NK-92 treated with Interleukin-12 subunit alpha and Interleukin-12 subunit beta, amount 100 ng/mL, for 24 hours (cell line): ENCODE results near the gene DMRT2.

Experiments
- DNase-seq: peaks from one replicate; lab custom pipeline; 2025; lab: John Stamatoyannopoulos, UW

Gene DMRT2

DNA sequence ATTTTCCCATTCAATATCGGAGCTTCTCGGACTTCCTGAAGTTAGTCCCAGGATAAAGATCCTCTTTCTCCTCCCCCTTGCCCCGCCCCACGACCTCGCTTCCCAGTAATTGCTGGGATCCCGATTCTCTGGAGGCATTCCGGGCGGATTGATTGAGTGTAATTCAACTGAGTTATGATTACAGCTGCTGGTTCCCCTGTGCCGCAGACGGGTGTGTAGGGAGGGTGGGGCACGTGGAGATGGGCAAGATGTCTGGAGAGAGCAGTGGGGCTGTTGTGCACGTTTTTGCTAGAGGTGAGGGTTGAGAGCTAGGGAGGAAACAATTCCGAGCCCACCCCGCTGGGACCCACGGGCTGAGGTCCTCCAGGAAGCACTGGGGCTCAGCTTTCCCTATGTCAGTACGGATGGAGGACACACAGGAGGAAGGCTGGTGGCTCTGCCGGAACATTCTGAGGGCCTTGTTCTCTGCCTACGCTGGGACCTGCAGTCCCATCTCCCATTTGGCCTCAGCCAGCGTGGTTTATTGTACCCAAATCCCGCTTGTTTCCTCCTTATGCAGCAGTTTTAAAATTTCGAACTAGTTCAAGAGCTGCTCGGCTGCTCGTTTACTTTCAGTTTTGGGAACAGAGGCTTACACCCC lies 2.4 kb upstream of the DMRT2 start:
- no peak for DNase-seq

DNA sequence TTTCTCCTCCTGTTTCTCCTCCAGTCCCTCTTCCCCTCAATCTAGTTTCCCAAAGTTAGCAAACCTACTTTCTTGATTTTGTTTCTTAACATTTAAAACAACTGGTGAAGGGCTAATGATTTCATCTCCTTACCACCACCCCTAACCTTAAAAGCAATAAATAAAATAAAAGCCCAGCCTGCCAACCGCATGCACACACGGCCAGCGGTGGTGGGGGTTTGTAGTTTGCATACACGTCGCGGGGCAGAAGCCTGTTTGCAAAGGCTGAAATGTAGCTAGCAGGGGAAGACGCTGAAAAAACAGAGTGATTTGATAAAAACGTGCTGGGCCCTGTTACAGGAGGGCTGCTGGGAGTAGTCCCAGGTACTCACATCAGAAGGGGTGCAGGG lies 1.9 kb upstream of the DMRT2 start:
- no peak for DNase-seq

DNA sequence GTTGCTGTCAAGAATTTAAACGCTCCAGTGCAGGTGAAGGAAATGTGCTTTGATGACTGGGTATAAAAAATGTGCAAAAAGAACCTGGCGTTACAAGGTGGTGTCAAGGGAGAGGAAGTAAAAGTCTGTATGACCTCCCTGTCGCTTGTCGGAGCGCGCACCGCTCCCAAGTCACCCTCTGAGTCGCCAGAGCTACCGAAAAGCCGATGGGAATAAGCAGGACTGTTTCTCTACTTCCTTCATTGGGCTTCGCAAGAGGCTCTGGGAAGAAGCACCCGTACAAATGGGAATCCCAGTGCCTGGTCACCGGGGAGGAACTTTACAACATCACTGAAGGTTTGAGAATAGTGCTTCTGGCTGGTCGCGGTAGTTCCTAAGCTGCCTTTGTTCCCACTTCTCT lies 1.3 kb upstream of the DMRT2 start:
- no peak for DNase-seq

DNA sequence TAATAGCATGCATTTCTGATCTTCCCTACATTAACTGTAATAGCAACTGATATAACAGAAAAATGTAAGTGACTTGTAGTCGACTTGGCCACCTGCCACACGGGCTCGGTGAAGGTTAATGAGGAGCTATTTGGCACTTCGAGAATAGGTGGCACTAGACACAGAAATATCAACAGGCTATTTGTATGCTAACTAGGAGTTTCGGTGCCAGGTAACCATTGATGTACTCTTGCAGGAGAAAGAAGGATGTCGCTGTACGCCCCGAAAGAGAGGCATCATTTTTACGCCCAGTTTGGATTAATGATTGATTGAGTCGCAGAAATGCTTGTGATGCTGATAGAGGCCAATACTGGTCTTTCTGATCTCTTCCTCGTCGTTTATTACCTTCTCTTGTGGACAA lies 516 bp upstream of the DMRT2 start:
- DNase-seq: no peak

DNA sequence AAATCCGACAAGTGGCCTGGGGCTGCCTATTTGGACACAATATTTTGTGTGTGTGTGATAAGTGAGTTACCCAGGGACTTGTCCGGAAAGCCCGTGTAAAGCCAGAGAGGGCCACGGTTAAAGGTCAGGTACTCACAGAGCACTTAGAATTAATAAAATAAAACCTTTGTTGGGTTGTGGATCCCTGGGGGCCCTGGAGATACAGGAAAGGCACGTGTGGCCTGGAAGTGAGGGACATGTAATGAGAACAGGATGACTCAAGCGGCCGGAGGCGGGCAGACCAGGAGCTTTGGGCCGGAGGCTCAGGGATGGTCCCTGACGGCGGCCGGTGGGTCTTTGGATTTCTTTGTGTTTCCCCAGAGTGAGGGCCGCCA lies 1.0 kb downstream of the DMRT2 start:
- no peak for DNase-seq

DNA sequence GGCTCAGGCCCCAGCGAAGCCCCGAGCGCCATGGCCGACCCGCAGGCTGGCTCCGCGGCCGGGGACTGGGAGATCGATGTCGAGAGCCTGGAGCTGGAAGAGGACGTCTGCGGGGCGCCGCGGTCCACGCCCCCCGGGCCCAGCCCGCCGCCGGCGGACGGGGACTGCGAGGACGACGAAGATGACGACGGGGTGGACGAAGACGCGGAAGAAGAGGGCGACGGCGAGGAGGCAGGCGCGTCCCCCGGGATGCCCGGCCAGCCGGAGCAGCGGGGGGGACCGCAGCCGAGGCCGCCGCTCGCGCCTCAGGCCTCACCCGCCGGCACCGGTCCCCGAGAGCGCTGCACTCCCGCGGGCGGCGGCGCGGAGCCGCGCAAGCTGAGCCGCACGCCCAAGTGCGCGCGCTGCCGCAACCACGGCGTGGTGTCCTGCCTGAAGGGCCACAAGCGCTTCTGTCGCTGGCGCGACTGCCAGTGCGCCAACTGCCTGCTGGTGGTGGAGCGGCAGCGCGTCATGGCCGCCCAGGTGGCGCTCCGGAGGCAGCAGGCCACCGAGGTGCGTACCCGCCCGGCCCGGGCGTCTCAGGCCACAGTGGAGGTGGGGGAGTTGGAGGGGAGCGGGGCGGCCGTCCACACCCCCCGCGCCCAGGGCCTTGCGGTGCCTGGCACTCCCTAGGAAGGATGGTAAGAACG lies 1.6 kb downstream of the DMRT2 start:
- no peak for DNase-seq

DNA sequence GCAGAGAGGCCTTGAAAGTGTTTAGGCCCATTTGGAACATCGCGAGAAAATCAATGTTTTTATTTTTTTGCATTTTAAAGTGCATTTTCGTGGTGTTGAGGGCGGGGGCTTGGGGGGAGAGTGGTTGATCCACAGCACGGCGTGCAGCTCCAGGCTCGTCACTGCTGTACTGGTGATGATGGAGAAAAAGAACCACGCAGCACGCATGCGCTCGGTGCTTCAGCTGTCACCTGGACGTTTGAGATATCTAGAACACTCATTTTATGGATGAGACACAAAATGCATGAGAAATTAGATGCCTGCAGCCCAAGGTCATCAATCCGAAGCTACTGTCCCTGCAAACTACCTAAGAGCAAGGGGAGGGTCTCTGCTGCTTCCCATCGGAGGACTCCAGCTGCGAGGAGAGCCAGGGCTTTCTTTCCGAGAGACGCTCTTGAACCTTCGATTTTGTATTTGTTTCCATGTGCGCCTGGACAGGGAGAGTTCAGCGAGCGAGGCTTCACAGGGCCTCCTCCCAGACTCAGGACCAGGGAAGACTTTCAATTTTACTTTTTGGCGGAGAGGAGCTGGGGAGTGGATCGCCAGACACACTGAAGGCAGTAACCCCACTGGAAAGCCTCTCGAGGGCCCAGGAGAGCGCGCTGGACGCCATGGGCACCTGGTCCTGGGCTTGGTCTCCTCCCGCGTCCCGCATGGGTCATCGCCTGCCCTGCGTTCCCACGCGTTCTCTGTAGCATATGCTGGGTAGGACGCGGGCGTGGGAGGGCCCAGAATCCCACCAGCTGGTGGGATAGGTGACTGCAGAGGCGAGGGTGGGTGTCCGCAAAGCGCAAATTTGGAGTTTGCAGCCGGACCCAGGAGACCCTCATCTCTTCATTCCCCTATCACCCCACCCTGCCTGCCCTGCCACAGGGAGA lies 2.5 kb downstream of the DMRT2 start:
- DNase-seq: no peak

DNA sequence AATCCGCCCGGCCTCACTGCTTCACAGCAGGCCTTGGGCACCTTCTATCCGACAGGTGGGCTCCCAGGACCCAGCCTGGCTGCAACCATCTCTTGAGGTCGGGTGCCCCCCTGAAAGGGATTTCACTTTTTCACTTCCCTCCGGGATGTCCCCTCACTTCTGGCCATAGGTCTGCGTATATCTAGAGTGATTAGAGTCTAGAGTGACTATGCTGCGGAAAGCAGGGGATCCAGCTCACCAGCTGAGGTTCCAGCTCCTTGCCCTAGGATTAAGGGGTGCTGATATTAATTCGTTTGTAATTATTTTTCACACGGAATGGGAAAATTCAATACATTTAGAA lies 3.1 kb downstream of the DMRT2 start:
- no peak for DNase-seq

DNA sequence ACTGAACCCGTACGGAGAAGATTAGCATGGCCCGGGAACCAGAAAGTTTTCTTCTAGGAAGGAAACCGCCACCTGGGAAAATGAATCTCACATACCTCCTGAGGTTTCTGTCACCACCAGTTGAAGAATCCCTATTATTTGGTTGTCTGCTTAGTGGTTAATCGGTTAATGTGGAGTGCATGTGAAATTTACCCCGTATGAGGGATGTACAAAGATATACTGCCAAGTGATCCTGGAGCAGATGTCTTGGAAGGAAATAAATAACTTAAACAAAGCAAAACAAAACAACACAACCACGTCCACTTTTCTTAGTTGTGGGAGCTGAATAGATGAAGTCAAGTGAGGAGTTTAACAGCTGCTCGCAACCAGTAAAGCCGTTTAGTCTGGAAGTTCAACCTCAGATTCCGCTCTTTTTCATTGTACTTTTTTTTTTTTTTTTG lies 3.8 kb downstream of the DMRT2 start:
- no peak for DNase-seq

DNA sequence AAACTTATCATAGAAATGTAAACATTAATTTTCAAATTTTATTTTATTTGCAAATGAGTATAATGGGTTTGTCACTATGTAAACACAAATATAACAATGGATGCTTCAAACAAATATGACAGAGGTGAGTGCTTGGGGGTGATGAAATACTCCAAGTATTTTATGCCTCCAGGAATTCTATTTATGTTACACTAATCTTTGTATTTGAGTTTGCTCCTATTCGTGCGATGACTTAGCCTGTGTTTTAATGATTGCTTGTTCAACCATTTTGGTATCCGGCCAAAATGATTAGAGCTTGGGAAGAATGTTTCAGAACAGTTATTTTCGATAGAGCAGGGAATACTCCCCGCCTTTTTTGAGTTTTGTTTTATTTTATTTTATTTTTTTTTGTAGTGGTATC lies 5.0 kb downstream of the DMRT2 start:
- DNase-seq: no peak

DNA sequence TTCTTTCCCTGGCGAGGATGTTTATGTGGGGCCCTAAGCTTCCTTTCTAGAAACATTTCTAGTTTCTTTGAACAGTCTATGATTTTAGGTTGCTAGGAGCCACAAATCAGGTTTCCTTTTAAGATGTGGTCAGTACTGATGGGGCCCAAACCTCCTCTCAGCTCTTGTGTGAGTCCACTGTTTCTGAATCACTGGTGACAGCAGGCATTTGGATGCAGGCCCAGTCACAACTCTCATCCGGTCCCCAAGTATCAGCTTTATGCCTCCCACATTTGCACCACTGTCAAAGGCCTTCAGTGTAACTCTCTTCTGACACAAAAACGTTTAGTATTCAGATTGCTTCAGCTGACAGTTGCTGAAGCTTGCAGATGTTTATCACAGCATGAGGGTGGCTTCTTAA lies 7.8 kb downstream of the DMRT2 start:
- peak; percentile 48 for DNase-seq

DNA sequence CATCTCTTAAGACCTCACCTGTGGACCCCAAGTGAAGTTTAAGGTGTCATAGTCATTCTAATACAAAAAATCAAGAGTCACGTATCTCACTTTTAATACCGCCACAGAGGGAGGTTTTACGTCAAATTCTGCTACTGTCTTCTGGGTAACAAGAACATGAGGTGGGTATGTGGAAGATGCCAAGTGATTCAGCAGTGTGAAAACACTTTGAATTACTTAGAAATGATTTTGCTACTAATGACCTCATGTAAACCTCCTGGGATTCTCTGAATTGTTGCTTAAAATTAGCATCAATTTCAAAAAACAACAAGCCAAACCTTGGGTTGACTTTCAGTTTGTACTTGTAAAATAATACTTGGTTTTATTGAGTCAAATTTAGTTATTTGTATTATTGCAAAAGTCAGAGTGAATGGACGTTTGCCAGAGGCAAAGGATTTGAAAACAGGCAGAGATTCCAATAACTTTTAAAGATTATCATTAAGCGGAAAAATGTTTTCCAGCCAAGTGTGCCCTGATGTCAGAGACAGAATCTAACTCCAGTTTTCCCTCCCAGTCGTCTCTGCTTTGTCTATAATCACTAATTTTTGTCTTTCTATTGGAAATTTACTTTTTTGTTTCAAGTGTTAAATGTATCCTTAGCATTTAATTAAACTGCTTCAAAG lies 8.8 kb downstream of the DMRT2 start:
- DNase-seq: no peak

DNA sequence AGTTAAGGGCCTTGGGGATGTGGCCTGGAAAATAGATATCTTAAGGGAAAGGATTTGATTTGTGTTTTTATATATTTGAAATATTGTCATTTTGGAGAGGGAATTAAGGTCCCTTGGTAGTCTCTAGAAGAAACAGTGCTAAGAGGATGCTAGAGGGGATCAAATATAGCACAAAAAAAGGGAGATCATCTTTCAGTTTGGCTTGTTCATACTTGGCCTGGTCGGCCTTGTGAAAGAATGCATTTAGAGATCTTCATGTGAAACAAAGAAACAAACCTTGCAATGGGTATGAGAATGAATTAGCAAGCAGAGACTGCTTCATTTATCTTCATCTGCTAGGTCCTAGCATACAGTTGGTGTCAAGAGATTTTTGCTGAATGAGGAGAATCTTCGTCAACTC lies 15.0 kb downstream of the DMRT2 start:
- no peak for DNase-seq

DNA sequence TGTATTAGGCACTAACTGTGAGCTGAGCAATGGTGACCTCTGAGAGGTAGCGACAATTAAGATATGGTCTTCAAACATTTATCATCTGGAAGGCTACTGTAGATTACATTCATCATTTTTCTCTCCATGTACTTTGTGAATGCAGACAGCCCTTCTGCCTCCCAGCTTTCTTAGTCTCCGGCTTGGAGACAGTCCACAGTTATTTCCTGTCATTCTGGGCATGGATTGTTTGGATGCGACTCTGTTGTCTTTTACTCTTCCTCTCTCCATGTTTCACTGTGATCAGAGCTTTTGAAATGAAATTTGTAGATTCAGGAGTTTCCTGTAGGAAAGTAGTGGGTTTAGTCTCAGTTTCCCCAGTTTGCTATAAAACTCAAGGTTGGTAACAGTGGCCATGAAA lies 20.5 kb downstream of the DMRT2 start:
- DNase-seq: no peak

DNA sequence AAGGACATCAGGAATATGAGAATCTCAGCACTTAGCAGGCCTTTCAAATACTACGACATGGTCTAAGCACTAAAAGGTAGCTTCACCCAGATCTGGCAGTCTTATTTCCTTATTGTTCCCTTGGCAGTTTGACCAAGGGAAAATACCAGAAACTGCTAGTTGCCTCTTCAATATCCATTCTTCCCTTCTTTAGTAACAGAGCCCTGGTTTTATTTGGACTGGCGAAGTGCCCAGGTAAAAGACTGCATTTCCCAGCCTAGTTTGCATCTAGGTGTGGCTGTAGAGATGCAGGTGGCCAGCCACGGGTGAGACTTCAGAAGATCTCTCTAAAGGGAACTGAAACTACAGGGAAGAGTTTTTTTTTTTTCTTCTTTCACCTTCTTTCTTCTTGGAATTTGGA lies 21.6 kb downstream of the DMRT2 start:
- DNase-seq: no peak

DNA sequence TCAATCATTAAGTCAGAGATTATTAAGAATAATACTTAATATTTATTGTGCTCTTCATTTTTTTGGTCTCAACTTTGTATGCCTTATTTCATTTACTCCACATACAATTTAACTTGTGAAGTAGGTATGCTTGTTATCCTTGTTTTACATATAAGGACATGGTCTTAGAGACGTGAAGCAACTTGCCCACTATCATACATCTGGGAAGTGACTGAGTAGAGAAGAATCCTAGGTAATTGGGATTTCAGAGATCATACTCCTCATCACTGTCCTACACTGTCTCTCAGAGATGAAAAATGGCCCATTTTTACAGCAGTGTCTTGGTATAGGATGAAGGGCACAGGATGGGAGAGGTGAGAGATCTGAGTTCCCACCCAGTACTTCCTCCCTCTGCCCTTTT lies 23.3 kb downstream of the DMRT2 start:
- no peak for DNase-seq

DNA sequence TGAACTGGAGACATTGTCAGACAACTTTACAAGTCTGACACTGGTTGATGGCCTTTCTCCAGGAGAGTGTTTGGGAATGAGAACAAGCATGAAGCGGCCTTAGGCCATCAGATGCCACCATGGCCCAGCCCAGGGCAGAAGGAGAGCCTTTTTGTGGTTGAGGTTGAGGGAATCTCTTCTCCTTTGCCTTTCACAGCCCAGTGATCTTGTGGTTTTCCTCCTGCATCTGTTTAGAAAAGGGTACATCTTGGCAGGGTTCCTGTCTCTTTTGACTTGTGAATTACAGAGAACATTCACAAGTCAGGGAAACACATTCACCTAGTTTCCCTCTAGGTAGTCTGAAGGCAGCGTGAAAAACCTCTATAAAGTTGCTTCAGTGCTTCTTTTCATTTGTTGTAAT lies 27.5 kb downstream of the DMRT2 start:
- no peak for DNase-seq

DNA sequence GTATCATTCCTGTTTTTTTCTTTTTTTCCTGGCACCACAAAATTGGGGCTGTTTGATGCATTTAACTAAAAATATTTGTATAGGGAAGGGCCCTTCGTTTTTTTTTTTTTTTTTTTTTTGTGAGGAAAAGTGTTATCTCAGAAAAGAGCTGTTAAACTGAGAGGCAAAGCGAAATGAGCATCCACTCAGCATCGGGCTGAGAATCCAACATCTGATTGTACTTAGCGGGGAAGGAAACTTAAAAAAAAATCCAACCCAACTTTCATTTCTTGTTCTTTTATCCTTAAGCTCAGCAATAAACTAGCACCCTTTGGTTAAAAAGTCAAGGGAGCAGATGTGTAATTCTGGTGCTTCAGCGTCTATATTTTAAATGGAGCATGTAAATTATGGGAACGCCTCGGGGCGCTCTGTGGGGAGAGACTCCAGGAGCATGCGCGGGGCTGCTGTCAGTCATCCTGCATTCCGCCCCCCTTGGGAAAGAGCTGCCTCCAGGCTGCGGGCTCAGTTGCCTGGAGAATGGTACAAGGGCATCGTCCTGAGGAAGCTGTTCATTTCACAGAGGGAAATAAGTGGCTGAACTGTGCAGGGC lies 33.3 kb downstream of the DMRT2 start:
- DNase-seq: no peak

DNA sequence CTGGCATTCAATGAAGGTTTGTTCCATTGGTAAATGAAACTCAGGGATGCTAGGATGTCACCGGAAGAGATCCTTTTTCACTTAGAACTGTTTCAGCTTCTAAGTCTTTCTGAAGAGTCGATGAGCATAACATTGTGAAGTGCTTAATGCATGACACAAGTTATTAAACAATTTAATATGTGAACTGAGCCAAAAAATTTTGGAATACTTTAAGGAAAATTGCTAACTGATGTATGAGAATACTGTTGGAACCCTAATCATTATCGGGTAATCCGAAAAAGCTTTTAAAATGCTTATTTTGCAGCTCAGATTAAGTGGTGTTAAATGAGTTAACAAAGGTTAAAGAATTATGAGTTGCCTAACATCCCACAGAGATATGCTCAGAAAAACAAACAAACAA lies 34.9 kb downstream of the DMRT2 start:
- DNase-seq: no peak

DNA sequence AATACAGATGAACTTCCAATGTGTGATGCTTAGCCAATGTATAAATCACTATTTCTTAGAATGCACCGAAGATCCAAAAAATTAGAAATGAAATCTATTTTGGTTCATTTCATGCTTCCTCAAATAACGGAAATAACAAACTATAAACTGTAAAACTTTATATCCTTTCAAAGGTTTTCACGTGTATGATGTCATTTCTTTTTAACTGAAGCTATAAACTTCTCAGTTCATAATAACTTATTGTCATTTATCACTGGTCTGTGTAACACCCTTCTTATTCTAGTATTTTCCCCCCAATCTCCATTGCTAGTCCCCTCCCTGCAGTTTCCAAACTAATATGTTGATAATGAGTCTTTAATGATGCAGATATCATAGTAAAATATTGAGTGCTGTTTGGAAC lies 36.4 kb downstream of the DMRT2 start:
- no peak for DNase-seq

DNA sequence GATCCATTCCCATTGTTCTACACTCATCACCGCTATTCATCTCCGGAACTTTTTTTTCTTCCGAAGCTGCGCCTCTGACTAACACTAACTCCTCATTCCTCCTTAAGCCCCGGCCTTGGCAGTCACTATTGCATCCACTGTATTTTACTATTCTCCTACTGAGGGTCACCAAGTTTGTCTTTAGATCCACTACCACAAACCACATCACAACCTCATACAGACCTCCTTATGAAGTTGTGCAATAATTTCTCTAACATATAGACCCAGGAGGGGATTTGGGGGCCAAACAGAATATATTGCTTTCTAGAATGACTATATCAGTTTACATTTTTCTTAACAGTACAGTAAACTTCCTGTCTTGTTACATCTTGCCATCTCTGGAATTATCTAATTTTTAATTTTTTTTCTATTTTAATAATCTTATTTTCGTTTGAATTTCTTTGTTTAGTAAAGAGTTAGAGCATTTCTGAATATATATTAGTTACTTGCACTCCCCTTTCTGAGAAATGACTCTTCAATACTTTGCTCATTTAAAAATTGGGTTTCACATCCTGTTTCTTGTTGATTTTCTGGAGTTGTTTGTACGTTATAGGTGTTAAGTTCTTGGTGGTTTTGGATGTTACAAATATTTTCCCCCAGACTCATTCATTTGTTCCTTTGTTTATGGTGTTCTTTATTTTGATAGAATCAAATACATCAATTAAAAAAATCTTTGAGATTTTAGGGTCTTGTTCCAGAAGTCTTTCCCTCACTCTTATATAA lies 37.1 kb downstream of the DMRT2 start:
- DNase-seq: no peak

DNA sequence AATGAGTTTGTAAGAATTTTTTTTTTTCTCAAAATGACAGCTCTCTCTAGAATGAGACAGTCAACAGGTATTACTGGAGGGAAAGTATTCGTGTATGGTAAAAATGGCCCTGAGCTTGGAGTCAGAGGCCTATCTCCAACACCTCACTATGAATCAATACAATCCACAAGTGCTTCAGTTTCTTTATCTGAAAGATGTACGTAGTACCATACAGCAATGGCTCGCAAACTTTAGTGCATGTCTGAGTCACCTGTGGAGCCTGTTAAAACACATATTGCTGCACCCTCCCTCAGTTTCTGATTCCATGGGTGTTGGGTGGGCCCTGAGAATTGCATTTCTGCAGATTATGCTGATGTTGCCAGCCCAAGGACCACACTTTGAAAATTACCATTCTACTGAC lies 44.6 kb downstream of the DMRT2 start:
- no peak for DNase-seq
